H1 (cell line): ENCODE data around the gene LRTM1. TPM values are rescaled to one million over a fixed set of nuclear protein-coding genes. Genes with fewer than 3 reads are reported as not detected.

Experiments used
- ATF2 ChIP-seq: IDR thresholded peaks from 2 replicates; pipeline ENCODE4 v1.6.1; 2012; ENCODE audit warnings: low read length, inconsistent platforms
- CBX5 ChIP-seq: fragments of 300-800, 300-1000 bp; sonication (generic); IDR thresholded peaks from 2 replicates; pipeline ENCODE4 v1.7.1; 2016; ENCODE audit warnings: antibody characterized with exemption, low read length, low read depth
- CHD7 ChIP-seq: fragments of 300-600 bp; sonication (generic); IDR thresholded peaks from 2 replicates; pipeline ENCODE4 v1.7.1; 2012; ENCODE audit warnings: low read length, moderate library complexity, mild to moderate bottlenecking, inconsistent platforms; ENCODE audit not compliant: insufficient replicate concordance
- KDM4A ChIP-seq: IDR thresholded peaks from one replicate; pipeline ENCODE4 v1.7.1; 2012; ENCODE audit warnings: low read depth, mild to moderate bottlenecking, moderate library complexity, low read length, inconsistent platforms; ENCODE audit not compliant: severe bottlenecking
- RBBP5 ChIP-seq: IDR thresholded peaks from 2 replicates; pipeline ENCODE4 v1.7.1; 2012; ENCODE audit warnings: low read depth, mild to moderate bottlenecking, inconsistent platforms, low read length, moderate library complexity, borderline replicate concordance
- RFX5 ChIP-seq: IDR thresholded peaks from 2 replicates; pipeline ENCODE4 v1.6.1; 2011; ENCODE audit warnings: low read depth, low read length, improper control_type of control experiment, borderline replicate concordance
- RXRA ChIP-seq: IDR thresholded peaks from 2 replicates; pipeline ENCODE4 v1.6.1; 2011; ENCODE audit warnings: low read depth, mild to moderate bottlenecking, low read length, moderate library complexity; ENCODE audit not compliant: insufficient read depth
- SIX5 ChIP-seq: IDR thresholded peaks from 2 replicates; pipeline ENCODE4 v1.6.1; 2011; ENCODE audit warnings: mild to moderate bottlenecking, low read depth, low read length
- TCF12 ChIP-seq: IDR thresholded peaks from 2 replicates; pipeline ENCODE4 v1.6.1; 2011; ENCODE audit warnings: low read depth, mild to moderate bottlenecking, low read length
- polyA plus RNA-seq, 7 experiments: library from polyadenylated mRNA; depleted of rRNA in 3 of 7; stranded (reverse) in 5 of 7; unstranded in 2 of 7; fragments of >200 nt in 5 of 7; fragments of 200-250 nt in 2 of 7; gene quantifications; 1 replicate in 5 of 7; 2 replicates in 1 of 7; 4 replicates in 1 of 7; pipeline versions ENCODE4 v1.2.1 to v1.2.3, GENCODE V29; 2011 to 2013; ENCODE audit warnings: missing spikeins in 2 of 7, mixed read lengths in 2 of 7
- total RNA-seq: library from RNA; stranded (reverse); fragmentation: NEBNext Ultra II Directional; extraction: Animal tissue kit (Norgen Biotek cat#: 25700); gene quantifications from 2 replicates; pipeline ENCODE4 v1.2.1, GENCODE V29; 2021

Gene LRTM1
- total and polyA plus RNA-seq, 2 of the 8 experiments (the other 6 are each of a cell fraction or from before 2014, with no cell fraction given) = not detected

- TF ChIP-seq CHD7 (no peak), CBX5 (no peak), KDM4A (no peak), RFX5 (no peak), SIX5 (no peak), RBBP5 (no peak), RXRA (no peak), ATF2 (no peak), TCF12 (no peak)
Measured at GRCh38 chr3:54967731-54968161, 39.9 kb upstream of the LRTM1 start (continued).
